Activated CD4-positive, alpha-beta T cell treated with anti-CD3 and anti-CD28 coated beads, Interleukin-2, amount 50 U/mL, for 16 hours (primary cell): ENCODE results near the gene CD34.
"Not testable (repeated sequence)": the region's sequence is repeated elsewhere in the genome, so short reads cannot be mapped to it uniquely, and the experiment has no call there.

Experiments
- DNase-seq: peaks from one replicate; pipeline ENCODE4 v3.0.0-alpha.2; 2020

Gene CD34

DNA sequence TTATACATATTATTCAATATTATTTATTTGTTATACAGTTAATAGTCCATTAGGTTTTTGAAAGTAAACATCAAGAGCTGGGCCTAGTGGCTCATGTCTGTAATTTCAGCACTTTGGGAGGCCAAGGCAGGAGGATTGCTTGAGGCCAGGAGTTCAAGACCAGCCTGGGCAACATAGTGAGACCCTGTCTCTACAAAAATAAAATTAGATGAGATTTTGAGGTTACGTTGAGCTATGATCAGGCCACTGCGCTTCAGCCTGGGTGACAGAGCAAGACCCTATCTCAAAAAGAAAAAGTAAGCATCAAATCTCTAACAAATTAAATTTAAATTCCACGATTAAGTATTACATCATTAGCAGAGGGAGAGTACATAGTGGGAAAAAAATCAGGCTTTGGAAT is 15.0 kb upstream of the CD34 start:
- not testable (repeated sequence) for DNase-seq

DNA sequence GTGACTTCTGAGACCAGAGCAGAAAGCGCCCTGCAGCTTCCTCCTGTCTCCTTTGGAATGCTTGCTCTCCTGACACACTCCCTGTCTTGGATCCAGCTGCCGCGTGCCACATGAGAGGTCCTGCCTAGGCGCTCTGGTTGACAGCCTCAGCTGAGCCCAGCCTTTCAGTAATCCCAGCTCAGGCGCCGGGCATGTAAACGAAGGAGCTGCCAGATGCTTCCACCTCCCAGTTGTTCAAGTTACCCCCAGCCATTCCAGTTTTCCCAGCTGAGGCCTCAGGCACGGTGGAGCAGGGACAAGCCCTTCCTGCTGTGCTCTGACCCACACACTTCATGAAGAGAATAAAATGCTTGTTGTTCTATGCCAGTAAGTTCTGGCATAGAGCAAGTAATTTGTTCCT is 14.3 kb upstream of the CD34 start:
- no peak for DNase-seq

DNA sequence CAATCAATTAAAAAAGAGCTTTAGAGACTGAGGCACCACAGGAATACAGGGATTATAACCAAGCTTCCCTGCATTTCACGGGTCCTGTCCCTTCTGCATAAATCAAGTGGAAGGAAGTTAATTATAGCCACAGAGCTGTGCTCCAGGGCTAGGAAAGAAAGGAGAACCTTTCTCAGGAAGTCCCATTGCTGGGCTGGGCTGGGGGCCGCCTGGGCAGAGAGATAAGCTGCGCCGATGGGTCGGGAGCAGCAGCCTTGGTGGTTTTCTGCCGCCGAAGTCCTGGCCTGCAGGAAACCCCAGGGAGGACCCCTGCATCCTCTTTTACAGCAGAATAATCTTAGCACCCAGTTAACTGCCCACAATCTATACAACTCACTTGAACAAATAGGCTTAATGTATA is 12.6 kb upstream of the CD34 start:
- DNase-seq: no peak

DNA sequence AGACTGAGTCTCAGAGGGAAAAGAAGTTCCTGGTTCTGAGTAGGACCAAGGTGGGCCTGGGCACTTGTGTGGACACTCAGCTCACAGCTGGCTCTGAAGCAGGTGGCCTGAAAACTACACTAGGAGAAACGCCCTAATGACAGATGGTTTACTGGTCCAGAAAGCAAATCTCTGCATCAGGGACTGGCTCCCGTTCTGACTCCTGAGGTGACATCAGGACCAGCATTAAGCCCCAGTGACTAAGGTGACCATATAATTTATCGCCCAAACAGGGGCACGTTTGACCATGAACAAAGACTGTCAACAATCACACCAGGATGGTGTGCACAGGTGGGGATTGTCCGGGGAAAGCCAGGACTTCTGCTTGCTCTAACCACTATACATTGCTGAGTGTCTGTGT is 12.2 kb upstream of the CD34 start:
- DNase-seq: no peak

DNA sequence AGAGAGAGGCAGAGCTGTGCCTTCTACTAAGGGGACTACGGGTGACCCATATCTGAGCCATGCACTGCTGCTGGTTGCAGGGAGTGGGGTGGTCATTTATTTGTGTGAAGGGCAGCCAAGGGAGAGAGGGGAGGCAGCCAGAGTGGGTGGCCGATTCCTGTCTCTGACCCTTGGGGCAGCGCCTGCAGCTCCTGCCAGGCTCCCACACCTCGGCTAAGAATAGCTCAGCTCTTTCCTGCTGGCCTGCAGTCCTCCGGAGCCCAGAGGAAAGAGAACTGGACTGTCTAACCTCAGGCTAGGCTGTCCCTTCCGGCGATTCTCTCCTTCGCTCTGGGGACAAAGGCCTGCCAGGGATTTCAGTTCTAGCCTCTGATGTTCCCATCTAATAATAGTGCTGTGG is 11.6 kb upstream of the CD34 start:
- no peak for DNase-seq

DNA sequence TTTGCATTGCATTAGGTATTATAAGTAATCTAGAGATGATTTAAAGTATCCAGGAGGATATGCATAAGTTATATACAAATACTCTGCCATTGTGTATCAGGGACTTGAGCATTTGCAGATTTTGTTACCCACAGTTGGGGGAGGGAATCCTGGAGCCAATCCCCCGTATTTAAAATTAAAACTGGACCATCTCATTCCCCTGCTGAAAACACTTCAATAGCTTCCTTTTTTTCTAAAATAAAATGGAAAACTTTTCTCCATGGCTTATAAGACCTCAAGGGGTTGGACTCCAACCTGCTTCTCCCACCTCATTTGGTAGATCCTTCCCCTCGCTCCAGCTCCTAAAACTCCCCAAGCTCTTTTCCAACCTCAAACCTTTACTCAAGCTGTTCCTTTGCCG is 10.4 kb upstream of the CD34 start:
- DNase-seq: no peak

DNA sequence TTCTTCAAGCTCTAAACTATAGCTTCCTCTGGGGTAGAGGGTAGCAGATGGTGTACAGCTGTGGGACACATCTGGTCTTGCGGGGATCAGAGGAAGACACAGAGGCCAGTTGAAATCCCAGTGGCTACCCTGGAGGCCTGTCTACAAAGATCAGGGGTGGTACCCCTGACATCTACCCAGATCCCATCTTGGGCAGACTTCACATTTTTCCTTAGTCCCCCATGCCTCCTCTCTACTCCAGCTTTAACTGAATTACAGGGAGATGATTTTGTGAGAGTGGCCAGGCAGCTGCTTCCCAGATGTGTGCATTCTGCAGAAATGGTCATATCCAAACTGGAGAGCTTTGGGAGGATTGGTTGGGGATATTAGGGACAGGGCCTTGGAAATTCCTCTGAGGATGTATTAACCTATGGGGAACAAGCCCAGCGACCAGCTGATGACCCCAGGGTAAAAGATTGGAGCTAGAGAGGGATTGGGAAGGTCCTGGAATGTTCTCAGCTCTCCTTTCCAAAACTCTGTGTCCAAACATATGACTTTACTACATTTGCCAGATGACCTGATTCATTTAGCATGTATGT is 9.6 kb upstream of the CD34 start:
- no peak for DNase-seq

DNA sequence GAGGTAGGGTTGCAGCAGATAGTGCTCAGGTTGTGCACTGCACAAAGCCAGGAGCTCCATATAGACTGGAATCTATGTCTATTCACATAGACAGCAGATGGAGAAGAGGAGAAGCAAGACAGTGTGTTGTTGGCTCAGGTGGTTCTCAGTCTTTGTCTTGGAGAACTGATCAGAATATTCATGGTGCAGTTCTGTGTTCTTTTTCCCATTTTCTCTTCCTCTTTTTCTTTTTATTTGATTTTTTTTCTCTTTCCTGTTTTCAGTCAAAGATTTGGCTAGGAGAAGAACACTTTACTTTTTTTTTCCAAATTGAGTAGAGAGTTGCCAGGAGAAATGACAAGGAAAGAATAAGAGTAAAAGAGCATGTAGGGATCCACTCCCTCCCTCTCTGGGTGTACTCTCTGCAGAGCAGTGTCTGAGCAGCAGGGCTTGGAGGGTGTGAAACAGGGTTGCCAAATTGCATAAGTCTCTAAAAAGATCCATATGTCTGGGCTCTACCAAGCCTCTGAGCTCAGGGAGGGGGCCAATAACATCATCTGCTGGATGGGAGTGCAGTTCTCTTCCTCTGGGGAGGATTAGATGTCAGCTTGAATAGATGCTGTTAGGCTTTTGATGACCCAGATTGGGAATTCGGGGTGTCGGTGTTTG is 8.7 kb upstream of the CD34 start:
- DNase-seq: no peak

DNA sequence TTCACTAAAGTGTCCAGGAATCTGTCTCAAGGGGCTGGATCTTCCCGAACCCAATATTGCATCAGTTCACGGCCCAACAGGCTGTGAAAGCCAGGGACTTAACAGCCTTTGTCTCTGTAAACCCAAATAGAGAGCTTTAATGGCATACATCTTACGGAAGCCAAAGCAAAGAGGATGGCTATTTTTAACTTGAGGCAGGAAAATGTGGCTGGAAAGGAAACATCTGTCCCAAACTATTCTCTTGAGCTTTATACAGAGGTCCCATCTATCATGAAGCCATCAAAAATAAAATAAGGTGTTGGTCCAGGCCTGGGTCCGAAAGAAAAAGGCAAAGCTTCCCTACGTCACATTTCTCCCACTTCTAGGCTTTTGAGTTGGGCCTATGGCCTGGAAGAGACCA is 7.7 kb upstream of the CD34 start:
- DNase-seq: no peak

DNA sequence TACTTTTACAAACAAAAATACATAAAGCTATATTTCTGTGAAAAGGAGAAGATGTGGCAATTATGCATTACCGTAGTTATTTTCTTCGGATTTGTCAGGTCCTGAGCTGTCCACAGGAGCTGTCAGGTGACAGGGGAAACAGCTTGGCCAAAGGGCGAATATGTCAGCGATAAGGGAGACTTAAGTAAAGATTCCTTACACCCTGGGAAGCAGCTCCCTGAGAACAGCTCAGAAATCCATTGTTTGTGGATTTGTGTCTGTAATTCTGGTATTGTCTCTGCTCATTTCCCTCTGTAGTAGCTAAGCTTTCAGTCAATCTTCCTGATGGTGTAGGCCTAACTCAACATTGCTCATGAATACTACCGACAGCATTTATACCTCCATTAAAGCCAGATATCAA is 7.1 kb upstream of the CD34 start:
- no peak for DNase-seq

DNA sequence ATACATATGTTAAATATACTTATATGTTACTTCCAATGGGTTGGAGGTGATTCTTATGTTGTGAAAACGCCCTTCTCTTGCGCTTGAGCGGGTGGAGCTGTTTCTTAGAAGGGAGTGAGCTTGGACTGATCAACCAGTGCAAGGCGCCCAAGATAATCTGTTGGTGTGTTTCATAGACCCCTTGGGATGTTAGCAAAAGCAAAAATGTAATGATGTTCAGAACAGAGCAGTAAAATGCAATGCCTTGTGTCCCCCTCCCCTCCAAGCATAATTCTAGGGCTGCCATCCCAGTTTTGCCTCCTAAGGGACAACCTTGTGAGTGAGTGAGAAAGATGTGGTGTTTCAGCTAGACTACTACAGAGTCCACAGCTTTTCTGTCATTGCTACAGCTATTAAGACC is 6.2 kb upstream of the CD34 start:
- DNase-seq: no peak

DNA sequence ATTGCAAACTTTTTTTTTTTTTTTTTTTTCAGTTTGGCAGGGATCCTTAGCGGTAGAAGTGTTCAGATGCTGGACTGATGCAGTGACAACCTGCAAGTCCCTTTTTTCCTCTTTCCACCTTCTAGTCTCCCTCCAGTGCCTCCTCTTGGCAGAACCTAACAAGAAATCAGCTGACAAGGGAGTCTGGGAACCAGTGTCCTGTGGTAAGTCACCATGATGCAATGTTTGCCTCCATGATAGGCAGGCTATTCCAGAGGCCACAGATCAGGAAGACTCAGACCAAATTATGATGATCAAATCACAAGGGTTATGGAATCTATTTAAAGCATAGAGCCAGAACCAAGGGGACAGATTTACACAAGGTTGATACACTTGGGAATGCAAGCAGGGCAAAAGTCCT is 3.0 kb upstream of the CD34 start:
- no peak for DNase-seq

DNA sequence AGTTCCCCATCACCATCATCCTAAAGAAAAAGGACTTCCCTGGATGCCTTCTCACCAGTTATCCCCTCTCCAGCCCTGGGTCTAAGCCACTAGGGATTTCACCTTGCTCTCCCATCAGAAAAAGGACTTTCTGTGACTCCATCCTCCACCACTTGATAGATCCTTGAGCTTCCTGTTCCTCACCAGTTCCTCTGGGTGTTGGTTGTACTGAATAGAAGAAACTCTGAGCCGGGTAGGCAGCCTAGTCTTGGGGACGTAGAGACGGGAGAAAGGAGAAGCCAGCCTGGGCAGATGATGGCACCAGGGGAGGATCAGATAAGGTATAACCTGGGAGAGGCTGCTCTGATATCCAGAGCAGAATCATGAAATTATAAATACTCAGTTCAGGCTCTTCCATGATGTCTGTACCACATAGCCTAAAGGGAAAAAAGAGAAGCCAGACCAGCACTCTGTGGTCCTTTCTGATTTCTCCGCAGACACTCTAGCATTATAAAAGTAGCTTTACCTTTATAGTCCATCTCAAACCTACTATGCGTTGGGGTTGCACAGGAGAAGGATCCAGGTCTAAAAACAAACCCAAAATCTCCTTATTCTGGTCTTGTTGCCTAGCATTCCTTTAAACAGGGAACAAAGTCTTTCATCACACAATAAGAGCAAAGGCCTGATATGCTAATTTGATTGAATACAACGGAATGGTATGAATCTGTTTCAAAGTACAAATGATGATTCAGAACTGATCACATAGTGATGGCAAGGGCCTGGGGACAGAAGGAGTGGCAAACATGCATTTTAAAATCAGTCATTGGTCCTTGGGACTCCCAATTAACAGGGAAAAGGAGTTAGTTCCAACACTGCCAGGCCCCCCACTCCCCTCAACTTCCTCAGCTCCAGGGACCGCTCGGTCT is 1.2 kb upstream of the CD34 start:
- no peak for DNase-seq

DNA sequence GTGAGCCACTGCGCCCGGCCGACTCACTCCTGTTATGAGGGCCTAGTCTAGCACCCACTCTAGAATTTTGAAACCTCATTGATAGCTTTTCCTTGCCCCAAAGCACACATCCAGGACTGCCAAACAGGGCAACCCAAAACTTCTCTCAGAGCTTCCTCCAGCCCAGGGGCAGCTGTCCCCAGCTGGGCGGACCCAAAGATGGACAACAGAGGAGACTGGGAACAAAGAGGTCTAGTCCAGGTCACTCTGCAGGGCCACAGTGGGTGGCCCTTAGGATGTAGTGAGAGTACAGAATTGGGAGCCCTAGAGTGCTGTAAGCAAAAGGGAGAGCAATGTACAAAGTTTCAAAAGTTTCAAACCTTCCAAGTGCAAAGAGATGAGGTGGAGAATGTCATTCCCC is 1.2 kb downstream of the CD34 start:
- no peak for DNase-seq

DNA sequence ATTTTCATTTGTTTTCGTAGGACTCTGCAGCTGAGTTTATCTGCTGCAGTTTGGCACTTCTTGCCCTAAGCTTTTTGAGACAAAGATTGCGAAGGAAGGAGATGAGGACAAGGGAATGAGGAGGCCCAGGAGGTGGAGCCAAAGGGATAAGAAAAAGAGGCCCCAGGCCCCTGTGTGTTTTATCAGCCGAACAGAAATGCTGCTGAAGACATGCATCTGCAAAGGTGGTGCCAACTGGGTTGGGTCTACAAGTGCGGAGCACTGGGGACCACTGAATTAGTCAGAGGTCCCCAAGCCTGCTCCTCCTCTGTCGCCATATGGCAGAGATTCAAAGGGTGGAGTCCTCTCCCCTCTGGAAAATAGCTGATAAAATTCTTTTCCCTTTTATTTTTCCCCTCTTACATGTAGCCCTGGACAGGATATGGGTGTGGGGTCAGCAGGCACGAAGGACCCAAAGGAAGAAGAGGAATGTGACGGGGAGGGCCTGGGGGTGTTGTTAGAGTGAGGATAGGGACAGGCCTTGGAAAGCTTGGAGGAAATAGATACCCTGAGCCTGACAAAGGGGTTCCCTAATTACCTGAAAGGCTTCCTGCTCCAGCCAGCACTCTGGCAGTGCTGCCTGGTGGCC is 2.7 kb downstream of the CD34 start:
- DNase-seq: no peak

DNA sequence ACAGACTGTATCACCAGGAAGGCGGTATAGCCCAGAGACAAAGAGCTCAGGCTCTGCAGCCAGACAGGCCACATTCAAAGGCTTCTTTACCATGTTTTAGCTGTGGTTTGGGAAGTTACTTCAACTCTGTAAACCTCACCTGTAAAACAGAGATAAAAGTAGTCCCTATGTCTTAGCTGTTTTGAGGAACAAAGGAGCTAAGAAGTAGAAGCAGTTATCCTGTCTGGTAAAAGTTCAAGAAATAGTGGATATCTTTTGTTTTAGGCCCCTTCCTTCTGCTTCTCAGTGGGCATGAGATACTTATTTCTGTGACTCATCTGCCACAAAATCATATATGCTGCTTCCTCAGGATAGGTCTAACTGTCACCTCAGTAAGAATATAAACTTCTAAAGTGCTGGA is 6.5 kb downstream of the CD34 start:
- no peak for DNase-seq

DNA sequence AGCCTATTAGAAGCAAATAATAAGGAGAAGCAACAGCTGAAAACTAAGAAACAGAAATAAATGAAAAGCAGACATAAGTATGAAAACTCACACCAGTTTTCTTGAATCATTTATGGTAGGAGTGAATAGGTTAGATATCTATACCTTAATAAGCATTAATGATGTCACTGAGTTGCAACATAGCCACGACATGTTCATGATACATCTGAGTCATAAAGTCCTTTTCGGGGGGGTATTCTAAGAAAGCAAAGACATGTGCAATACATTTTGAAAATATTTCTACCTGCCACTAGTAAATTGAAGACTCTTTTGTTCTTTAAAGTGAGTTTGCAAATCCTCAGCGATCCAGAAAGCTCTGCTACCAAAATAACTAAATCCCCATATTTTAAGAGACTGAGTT is 7.2 kb downstream of the CD34 start:
- DNase-seq: peak; percentile 23

DNA sequence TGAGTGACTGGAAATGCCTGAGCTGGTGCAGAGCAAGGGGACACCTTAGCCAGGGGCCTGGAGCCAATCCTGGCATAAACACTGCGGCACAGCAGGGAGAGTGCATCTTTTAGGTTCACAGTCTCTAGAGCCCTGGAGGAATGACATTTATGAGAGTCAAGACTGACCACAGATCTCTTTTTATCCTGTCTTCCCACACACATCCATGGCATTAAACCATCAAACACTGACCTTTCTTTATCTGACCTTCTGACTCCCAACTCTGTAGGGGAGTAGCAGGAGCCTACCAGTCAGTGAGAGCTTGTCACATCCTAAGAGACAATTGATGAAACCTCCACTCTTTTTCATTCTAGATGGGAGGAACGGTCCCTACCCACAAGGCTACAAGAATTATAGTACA is 7.9 kb downstream of the CD34 start:
- DNase-seq: no peak

DNA sequence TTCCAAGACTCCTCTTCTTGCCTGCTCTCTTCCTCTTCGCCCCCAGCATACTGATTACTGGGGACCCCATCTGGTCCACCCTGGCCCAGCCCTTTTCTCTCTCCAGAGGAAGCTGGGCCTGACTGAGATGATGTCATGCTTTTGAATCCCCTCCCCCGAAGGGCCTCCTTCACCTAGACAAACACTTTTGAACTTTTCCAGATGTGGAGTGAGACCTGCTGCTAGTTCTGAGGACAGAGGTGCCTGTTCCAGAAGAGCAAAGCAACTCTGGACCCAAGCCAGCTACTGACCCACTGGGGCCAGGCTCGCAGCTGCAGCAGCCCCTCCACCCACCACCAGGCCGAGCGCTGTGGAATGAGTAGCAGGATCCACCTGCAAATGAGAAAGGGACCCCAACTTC is 8.4 kb downstream of the CD34 start:
- no peak for DNase-seq

DNA sequence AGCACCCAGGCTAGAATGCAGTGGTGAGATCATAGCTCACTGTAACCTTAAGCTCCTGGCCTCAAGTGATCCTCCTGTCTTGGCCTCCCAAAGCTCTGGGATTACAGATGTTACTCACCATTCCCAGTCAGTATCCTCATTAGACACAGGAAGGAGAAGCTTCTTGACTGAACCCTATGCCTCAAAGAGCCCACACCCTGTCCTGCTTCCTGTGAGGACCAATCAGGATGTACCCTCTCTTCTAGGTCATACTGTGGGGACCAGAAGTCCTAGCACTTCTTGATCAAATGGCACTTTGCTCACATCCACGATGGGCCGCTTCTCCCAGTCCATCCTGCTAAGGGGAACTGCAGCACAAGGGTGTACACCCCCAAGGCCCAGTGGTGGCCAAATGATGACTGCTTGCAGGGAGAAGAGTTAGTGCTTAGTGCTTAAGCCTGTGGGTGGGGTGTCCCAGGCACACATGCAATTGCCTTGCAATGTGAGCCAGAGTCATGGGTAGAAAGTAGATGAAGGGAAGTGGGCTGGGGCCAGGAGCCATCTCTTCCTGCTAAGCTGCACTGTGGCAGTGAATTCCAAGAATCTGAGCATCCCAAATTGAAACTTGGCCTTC is 9.8 kb downstream of the CD34 start:
- no peak for DNase-seq

DNA sequence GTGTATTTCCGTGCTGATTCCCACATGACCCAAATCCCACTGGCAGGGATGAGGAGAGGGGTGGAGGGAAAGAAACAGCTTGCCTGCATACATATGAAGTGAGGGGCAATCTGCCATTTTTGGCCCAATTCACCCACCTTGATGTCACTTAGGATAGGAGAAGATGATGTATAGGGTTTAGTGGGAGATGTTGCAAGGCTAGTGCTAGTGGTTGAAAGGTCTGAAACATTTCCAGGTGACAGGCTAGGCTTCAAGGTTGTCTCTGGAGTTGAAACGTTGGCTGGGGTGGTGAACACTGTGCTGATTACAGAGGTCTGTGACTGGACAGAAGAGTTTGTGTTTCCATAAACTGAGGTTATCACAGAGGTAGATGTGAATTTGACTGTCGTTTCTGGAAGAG is 12.1 kb downstream of the CD34 start:
- DNase-seq: no peak

DNA sequence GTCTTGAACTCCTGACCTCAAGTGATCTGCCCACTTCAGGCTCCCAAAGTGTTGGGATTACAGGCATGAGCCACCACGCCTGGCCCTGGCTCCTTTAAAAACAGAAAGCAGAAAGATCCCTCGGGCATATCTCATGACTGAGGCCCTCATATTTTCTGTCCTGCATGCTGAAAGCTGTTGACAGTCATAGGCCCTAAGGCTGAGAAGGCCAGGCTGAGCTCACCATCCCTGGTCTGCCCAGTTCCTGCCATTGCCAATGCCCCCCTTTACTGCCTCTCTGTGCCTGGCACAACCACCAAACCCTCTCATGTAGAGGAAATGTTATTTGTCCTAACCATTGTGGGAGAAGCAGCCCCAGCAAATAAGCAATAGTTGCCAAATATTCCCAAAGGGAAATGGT is 12.7 kb downstream of the CD34 start:
- no peak for DNase-seq

DNA sequence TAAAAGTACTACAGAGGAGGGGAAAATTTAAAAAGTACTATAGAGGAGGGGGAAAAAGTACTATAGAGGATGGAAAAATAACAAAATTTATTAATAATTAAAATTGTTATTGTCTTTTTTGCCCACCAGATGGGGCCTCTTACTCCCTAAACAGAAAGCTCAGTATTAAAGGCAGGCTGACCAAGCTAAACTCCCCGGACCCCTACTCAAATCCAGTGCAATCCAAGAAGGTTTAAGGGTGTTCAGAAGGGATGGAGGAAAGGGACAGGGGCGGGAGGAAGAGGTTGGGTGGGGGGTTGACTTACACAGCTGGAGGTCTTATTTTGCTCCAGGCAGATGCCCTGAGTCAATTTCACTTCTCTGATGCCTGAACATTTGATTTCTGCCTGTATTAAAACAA is 13.7 kb downstream of the CD34 start:
- no peak for DNase-seq

DNA sequence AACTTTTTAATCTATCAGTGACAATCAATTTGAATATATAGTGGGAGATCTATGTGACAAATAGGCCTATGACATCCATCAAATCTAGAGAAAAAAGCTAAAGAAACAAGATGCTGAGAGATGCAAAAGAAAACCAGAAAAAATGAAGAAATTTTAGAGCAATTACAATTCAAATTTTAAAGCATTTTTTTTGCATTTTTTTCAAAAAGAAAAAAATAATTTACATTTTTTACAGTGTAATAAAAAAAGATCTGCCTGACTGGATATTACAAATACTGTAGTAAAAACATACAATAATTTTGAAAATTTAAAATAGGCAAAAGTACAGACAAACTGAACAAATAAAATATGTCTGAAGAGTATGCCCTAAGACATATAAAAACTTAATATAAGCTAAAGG is 14.4 kb downstream of the CD34 start:
- DNase-seq: no peak
